Measurements from ENCODE around the gene ARMS2. TPM values are rescaled to one million over a fixed set of nuclear protein-coding genes. Genes with fewer than 3 reads are reported as not detected.

The ARMS2 gene
- total and polyA plus RNA-seq, 7 experiments from 2014 or later: not detected

GRCh38 chr10:122419876-122420623, 34.4 kb upstream of the ARMS2 start:
- Histone ChIP-seq H3K27me3 (ENCODE audit: control insufficient read depth in 2 of 2, insufficient read depth in 2 of 2, low read length in 2 of 2) (no peaks in the 10 kb centered on the region), H3K4me3 (ENCODE audit: low read length) (no peak overlapping the region), H3K36me3 (ENCODE audit: control insufficient read depth in 2 of 3, insufficient read depth in 3 of 3, low read length in 3 of 3) (peaks cover 0 to 5% (median 3%) of the 10 kb centered on the region in 3 experiments), H3K27ac (ENCODE audit: low read depth, low read length) (peak overlapping the region; percentile 54), H3K9me3 (ENCODE audit: control insufficient read depth in 2 of 3, low read length in 3 of 3) (no peaks in the 10 kb centered on the region), H3K4me1 (ENCODE audit: control insufficient read depth in 2 of 2, insufficient read depth in 2 of 2, low read length in 2 of 2) (peaks cover 67 to 75% of the 10 kb centered on the region in 2 donors)
- ChIA-PET POLR2A (interaction anchor here (0.7 to 2.8 kb wide), 6 partner anchors 12 to 45 kb away, joined by 3 to 31 read pairs (median 6); partner anchors contain the start of gene PLEKHA1), CTCF (interaction anchor here (0.7 to 1.5 kb wide), 2 partner anchors 55 to 75 kb away, joined by 3 to 4 read pairs; no protein-coding TSS in a partner anchor)
- peaks cover 0 to 41% (median 37%) of the 10 kb centered on the region in 5 donors for H3K36me3 Mint-ChIP-seq
- peak overlapping the region in 7 of 10 donors; percentile 25 to 74 (median 38) for H3K4me3 Mint-ChIP-seq
- peaks cover 0 to 2% (median 0%) of the 10 kb centered on the region in 5 donors for H3K27me3 Mint-ChIP-seq
- H3K27ac Mint-ChIP-seq: peak overlapping the region in 8 of 9 donors; percentile 56 to 94 (median 84)
- intact Hi-C loops (cut with micrococcal nuclease): no loop called here
- ATAC-seq (no peak), DNase-seq (peak in 1 of 9 donors; percentile 8)
- H3K4me1 Mint-ChIP-seq: peaks cover 40 to 95% (median 83%) of the 10 kb centered on the region in 7 donors
- H3K9me3 Mint-ChIP-seq: peaks cover 0 to 5% (median 0%) of the 10 kb centered on the region in 11 donors

- ChIA-PET POLR2A (interaction anchor here (0.9 to 2.8 kb wide), 2 partner anchors 38 to 46 kb away, joined by 3 to 31 read pairs; partner anchors contain the start of gene PLEKHA1), CTCF (interaction anchor here (0.7 to 1.5 kb wide), 2 partner anchors 56 to 76 kb away, joined by 3 to 4 read pairs; no protein-coding TSS in a partner anchor)
- H3K27me3 ChIP-seq (ENCODE audit: control insufficient read depth in 2 of 2, insufficient read depth in 2 of 2, low read length in 2 of 2): no peaks in the 10 kb centered on the region
- peaks cover 0 to 5% (median 0%) of the 10 kb centered on the region in 11 donors for H3K9me3 Mint-ChIP-seq
- peaks cover 40 to 89% (median 78%) of the 10 kb centered on the region in 7 donors for H3K4me1 Mint-ChIP-seq
- H3K27ac ChIP-seq (ENCODE audit: low read depth, low read length): peak overlapping the region; percentile 54
- H3K36me3 ChIP-seq (ENCODE audit: control insufficient read depth in 2 of 3, insufficient read depth in 3 of 3, low read length in 3 of 3): peaks cover 0 to 5% (median 3%) of the 10 kb centered on the region in 3 experiments
- H3K4me3 ChIP-seq (ENCODE audit: low read length): no peak overlapping the region
- peaks cover 61 to 72% of the 10 kb centered on the region in 2 donors for H3K4me1 ChIP-seq (ENCODE audit: control insufficient read depth in 2 of 2, insufficient read depth in 2 of 2, low read length in 2 of 2)
- peak overlapping the region in 9 of 10 donors; percentile 6 to 74 (median 58) for H3K4me3 Mint-ChIP-seq
- peak overlapping the region in 8 of 9 donors; percentile 65 to 94 (median 86) for H3K27ac Mint-ChIP-seq
- H3K9me3 ChIP-seq (ENCODE audit: control insufficient read depth in 2 of 3, low read length in 3 of 3): no peaks in the 10 kb centered on the region
- DNase-seq (no peak), ATAC-seq (no peak)
- H3K27me3 Mint-ChIP-seq: no peaks in the 10 kb centered on the region
- peaks cover 0 to 39% (median 37%) of the 10 kb centered on the region in 5 donors for H3K36me3 Mint-ChIP-seq
- intact Hi-C loops (cut with micrococcal nuclease): no loop called here
Measured at GRCh38 chr10:122420624-122421007, 33.8 kb upstream of the ARMS2 start.

GRCh38 chr10:122421054-122421625, 33.3 kb upstream of the ARMS2 start:
- Histone ChIP-seq H3K4me1 (ENCODE audit: control insufficient read depth in 2 of 2, insufficient read depth in 2 of 2, low read length in 2 of 2) (peaks cover 56 to 67% of the 10 kb centered on the region in 2 donors), H3K9me3 (ENCODE audit: control insufficient read depth in 2 of 3, low read length in 3 of 3) (no peaks in the 10 kb centered on the region), H3K4me3 (ENCODE audit: low read length) (no peak overlapping the region), H3K27me3 (ENCODE audit: control insufficient read depth in 2 of 2, insufficient read depth in 2 of 2, low read length in 2 of 2) (no peaks in the 10 kb centered on the region), H3K36me3 (ENCODE audit: control insufficient read depth in 2 of 3, insufficient read depth in 3 of 3, low read length in 3 of 3) (peaks cover 0 to 5% (median 0%) of the 10 kb centered on the region in 3 experiments), H3K27ac (ENCODE audit: low read depth, low read length) (peak overlapping the region; percentile 54)
- Mint-ChIP-seq H3K9me3 (peaks cover 0 to 5% (median 0%) of the 10 kb centered on the region in 11 donors), H3K27ac (peak overlapping the region in 8 of 9 donors; percentile 65 to 94 (median 86)), H3K4me3 (peak overlapping the region in 8 of 10 donors; percentile 6 to 74 (median 58)), H3K4me1 (peaks cover 35 to 88% (median 77%) of the 10 kb centered on the region in 7 donors), H3K27me3 (no peaks in the 10 kb centered on the region), H3K36me3 (peaks cover 3 to 36% (median 33%) of the 10 kb centered on the region in 5 donors)
- CTCF ChIA-PET: interaction anchor here (0.7 to 1.9 kb wide), 2 partner anchors 13 to 77 kb away, joined by 3 to 7 read pairs; no protein-coding TSS in a partner anchor
- ATAC-seq (no peak), DNase-seq (peak in 2 of 9 donors; percentile 22 to 24)
- POLR2A ChIA-PET: interaction anchor here (2.8 kb wide), 1 partner anchor 46 kb away, joined by 31 read pairs; the partner anchor contains the start of gene PLEKHA1
- intact Hi-C loops (cut with micrococcal nuclease): no loop called here

- Histone ChIP-seq H3K27ac (ENCODE audit: low read depth, low read length) (no peak overlapping the region), H3K4me1 (ENCODE audit: control insufficient read depth in 2 of 2, insufficient read depth in 2 of 2, low read length in 2 of 2) (peaks cover 53 to 61% of the 10 kb centered on the region in 2 donors), H3K9me3 (ENCODE audit: control insufficient read depth in 2 of 3, low read length in 3 of 3) (no peaks in the 10 kb centered on the region), H3K36me3 (ENCODE audit: control insufficient read depth in 2 of 3, insufficient read depth in 3 of 3, low read length in 3 of 3) (peaks cover 0 to 5% (median 0%) of the 10 kb centered on the region in 3 experiments), H3K4me3 (ENCODE audit: low read length) (no peak overlapping the region), H3K27me3 (ENCODE audit: control insufficient read depth in 2 of 2, insufficient read depth in 2 of 2, low read length in 2 of 2) (no peaks in the 10 kb centered on the region)
- POLR2A ChIA-PET: interaction anchor here (0.6 to 1.6 kb wide), 3 partner anchors 8 to 47 kb away, joined by 3 to 11 read pairs (median 8); partner anchors contain the start of gene PLEKHA1
- no peak for DNase-seq
- Mint-ChIP-seq H3K27ac (peak overlapping the region in 8 of 9 donors; percentile 65 to 90 (median 85)), H3K27me3 (no peaks in the 10 kb centered on the region), H3K9me3 (peaks cover 0 to 5% (median 0%) of the 10 kb centered on the region in 11 donors), H3K4me1 (peaks cover 30 to 86% (median 74%) of the 10 kb centered on the region in 7 donors), H3K36me3 (peaks cover 5 to 35% (median 32%) of the 10 kb centered on the region in 5 donors), H3K4me3 (peak overlapping the region in 8 of 10 donors; percentile 12 to 74 (median 46))
- intact Hi-C loops (cut with micrococcal nuclease): loop anchor here in 1 of 2 donors (1.0 kb wide), 1 partner anchor 9 kb away; no protein-coding TSS in a partner anchor
- ATAC-seq: no peak
- CTCF ChIA-PET: interaction anchor here (0.7 to 1.9 kb wide), 3 partner anchors 12 to 77 kb away, joined by 3 to 7 read pairs (median 3); partner anchors contain the start of gene PLEKHA1
Measured at GRCh38 chr10:122421742-122422141, 32.7 kb upstream of the ARMS2 start.

- Mint-ChIP-seq H3K27ac (peak overlapping the region in 8 of 9 donors; percentile 65 to 89 (median 85)), H3K36me3 (peaks cover 10 to 36% (median 33%) of the 10 kb centered on the region in 5 donors), H3K27me3 (no peaks in the 10 kb centered on the region), H3K9me3 (peaks cover 0 to 1% (median 0%) of the 10 kb centered on the region in 11 donors), H3K4me1 (peaks cover 28 to 86% (median 75%) of the 10 kb centered on the region in 7 donors), H3K4me3 (peak overlapping the region in 8 of 10 donors; percentile 24 to 74 (median 51))
- ATAC-seq (peak; percentile 83), DNase-seq (peak in 1 of 9 donors; percentile 24)
- no peak overlapping the region for H3K4me3 ChIP-seq (ENCODE audit: low read length)
- H3K4me1 ChIP-seq (ENCODE audit: control insufficient read depth in 2 of 2, insufficient read depth in 2 of 2, low read length in 2 of 2): peaks cover 54 to 55% of the 10 kb centered on the region in 2 donors
- peak overlapping the region; percentile 19 for H3K27ac ChIP-seq (ENCODE audit: low read depth, low read length)
- H3K27me3 ChIP-seq (ENCODE audit: control insufficient read depth in 2 of 2, insufficient read depth in 2 of 2, low read length in 2 of 2): no peaks in the 10 kb centered on the region
- no peaks in the 10 kb centered on the region for H3K9me3 ChIP-seq (ENCODE audit: control insufficient read depth in 2 of 3, low read length in 3 of 3)
- peaks cover 0 to 5% (median 0%) of the 10 kb centered on the region in 3 experiments for H3K36me3 ChIP-seq (ENCODE audit: control insufficient read depth in 2 of 3, insufficient read depth in 3 of 3, low read length in 3 of 3)
- ChIA-PET CTCF (interaction anchor here (1.0 to 1.9 kb wide), 2 partner anchors 12 to 48 kb away, joined by 3 to 7 read pairs; partner anchors contain the start of gene PLEKHA1), POLR2A (interaction anchor here (0.6 to 1.6 kb wide), 5 partner anchors 9 to 48 kb away, joined by 3 to 11 read pairs (median 4); partner anchors contain the start of gene PLEKHA1)
- intact Hi-C loops (cut with micrococcal nuclease): loop anchor here in 1 of 2 donors (1.0 kb wide), 1 partner anchor 8 kb away; no protein-coding TSS in a partner anchor
Measured at GRCh38 chr10:122422266-122422989, 32.0 kb upstream of the ARMS2 start.
